ENCODE results near the gene GIMAP6.
"Not testable (repeated sequence)": the region's sequence is repeated elsewhere in the genome, so short reads cannot be mapped to it uniquely, and the experiment has no call there.

Gene GIMAP6

GRCh38 chr7:150642926-150643325, 10.7 kb upstream of the GIMAP6 start:
- no peak for DNase-seq

- no peak for DNase-seq
Observed at GRCh38 chr7:150641854-150642253, 9.7 kb upstream of the GIMAP6 start.

GRCh38 chr7:150633926-150634325, 1.7 kb upstream of the GIMAP6 start:
- no peak for DNase-seq

GRCh38 chr7:150631084-150631826, 930 bp downstream of the GIMAP6 start:
- peak; percentile 45 for DNase-seq

GRCh38 chr7:150629347-150629746, 2.8 kb downstream of the GIMAP6 start:
- no peak for DNase-seq

- no peak for DNase-seq
Observed at GRCh38 chr7:150627959-150628358, 4.2 kb downstream of the GIMAP6 start.

GRCh38 chr7:150626696-150627095, 5.5 kb downstream of the GIMAP6 start:
- DNase-seq: no peak

GRCh38 chr7:150621376-150621775, 10.8 kb downstream of the GIMAP6 start:
- DNase-seq: no peak

GRCh38 chr7:150620617-150621371, 11.4 kb downstream of the GIMAP6 start:
- no peak for DNase-seq

GRCh38 chr7:150620061-150620460, 12.1 kb downstream of the GIMAP6 start:
- DNase-seq: no peak

GRCh38 chr7:150615221-150615755, 16.9 kb downstream of the GIMAP6 start:
- DNase-seq: not testable (repeated sequence)

GRCh38 chr7:150614426-150614825, 17.8 kb downstream of the GIMAP6 start:
- not testable (repeated sequence) for DNase-seq

GRCh38 chr7:150613880-150614279, 18.3 kb downstream of the GIMAP6 start:
- no peak for DNase-seq

- DNase-seq: no peak
Observed at GRCh38 chr7:150612925-150613324, 19.3 kb downstream of the GIMAP6 start.

- DNase-seq: no peak
Observed at GRCh38 chr7:150610233-150610632, 22.0 kb downstream of the GIMAP6 start.

- DNase-seq: not testable (repeated sequence)
Observed at GRCh38 chr7:150603600-150603999, 28.6 kb downstream of the GIMAP6 start.

GRCh38 chr7:150595361-150595760, 36.8 kb downstream of the GIMAP6 start:
- DNase-seq: no peak

GRCh38 chr7:150594805-150595204, 37.4 kb downstream of the GIMAP6 start:
- no peak for DNase-seq

GRCh38 chr7:150587551-150587950, 44.6 kb downstream of the GIMAP6 start:
- DNase-seq: no peak

- DNase-seq: no peak
Observed at GRCh38 chr7:150586785-150587152, 45.4 kb downstream of the GIMAP6 start.

- no peak for DNase-seq
Observed at GRCh38 chr7:150586068-150586784, 46.0 kb downstream of the GIMAP6 start.

- no peak for DNase-seq
Observed at GRCh38 chr7:150585199-150585598, 47.0 kb downstream of the GIMAP6 start.

GRCh38 chr7:150580638-150581394, 51.4 kb downstream of the GIMAP6 start:
- DNase-seq: no peak
